Activated T-helper 1 cell treated with anti-CD3 and anti-CD28 coated beads, Interleukin-2, amount 50 U/mL, for 16 hours (primary cell): Measurements from ENCODE around the gene TNN.
"Not testable (repeated sequence)": the region's sequence is repeated elsewhere in the genome, so short reads cannot be mapped to it uniquely, and the experiment has no call there.

ENCODE experiments used
- DNase-seq, 2 donors: peaks; one replicate each; pipeline ENCODE4 v3.0.0-alpha.2; 2020; ENCODE audit warnings: low read depth in 1 of 2, low spot score in 1 of 2

TNN gene

GRCh38 chr1:175102166-175102565 lies 34.5 kb downstream of the TNN start:
- not testable (repeated sequence) for DNase-seq

GRCh38 chr1:175106536-175106935 lies 38.9 kb downstream of the TNN start:
- not testable (repeated sequence) for DNase-seq

GRCh38 chr1:175108331-175108820 lies 40.7 kb downstream of the TNN start:
- not testable (repeated sequence) for DNase-seq

- DNase-seq, result no peak
These were observed 47.4 kb downstream of the TNN start for GRCh38 chr1:175114996-175115395.

- DNase-seq, result no peak
These were observed 48.7 kb downstream of the TNN start for GRCh38 chr1:175116210-175116798.

- no peak for DNase-seq
These were observed 49.3 kb downstream of the TNN start for GRCh38 chr1:175116903-175117302.

- DNase-seq, result no peak
These were observed 51.0 kb downstream of the TNN start for GRCh38 chr1:175118375-175119367.

GRCh38 chr1:175120511-175120910 lies 52.9 kb downstream of the TNN start:
- no peak for DNase-seq

GRCh38 chr1:175124861-175125260 lies 57.2 kb downstream of the TNN start:
- DNase-seq, result no peak

GRCh38 chr1:175126347-175126746 lies 58.7 kb downstream of the TNN start:
- DNase-seq, result no peak

- no peak for DNase-seq
These were observed 59.9 kb downstream of the TNN start for GRCh38 chr1:175127565-175127964.

- DNase-seq, result no peak
These were observed 60.9 kb downstream of the TNN start for GRCh38 chr1:175128523-175128922.

- DNase-seq, result no peak
These were observed 61.5 kb downstream of the TNN start for GRCh38 chr1:175129182-175129581.

- DNase-seq, result no peak
These were observed 62.0 kb downstream of the TNN start for GRCh38 chr1:175129644-175129996.

GRCh38 chr1:175129997-175130648 lies 62.5 kb downstream of the TNN start:
- no peak for DNase-seq

- no peak for DNase-seq
These were observed 63.0 kb downstream of the TNN start for GRCh38 chr1:175130649-175131045.

GRCh38 chr1:175131095-175131494 lies 63.5 kb downstream of the TNN start:
- no peak for DNase-seq

GRCh38 chr1:175132436-175132835 lies 64.8 kb downstream of the TNN start:
- no peak for DNase-seq

GRCh38 chr1:175133673-175134435 lies 66.2 kb downstream of the TNN start:
- DNase-seq, result no peak

GRCh38 chr1:175134500-175134899 lies 66.9 kb downstream of the TNN start:
- no peak for DNase-seq

- DNase-seq, result no peak
These were observed 68.6 kb downstream of the TNN start for GRCh38 chr1:175136246-175136645.
